Measurements from ENCODE around the gene TMCC3. TPM values are rescaled to one million over a fixed set of nuclear protein-coding genes. Genes with fewer than 3 reads are reported as not detected.

The TMCC3 gene
- total and polyA plus RNA-seq, 9 of the 15 experiments (the other 6 are each of a cell fraction or from before 2014, with no cell fraction given): not detected

DNA sequence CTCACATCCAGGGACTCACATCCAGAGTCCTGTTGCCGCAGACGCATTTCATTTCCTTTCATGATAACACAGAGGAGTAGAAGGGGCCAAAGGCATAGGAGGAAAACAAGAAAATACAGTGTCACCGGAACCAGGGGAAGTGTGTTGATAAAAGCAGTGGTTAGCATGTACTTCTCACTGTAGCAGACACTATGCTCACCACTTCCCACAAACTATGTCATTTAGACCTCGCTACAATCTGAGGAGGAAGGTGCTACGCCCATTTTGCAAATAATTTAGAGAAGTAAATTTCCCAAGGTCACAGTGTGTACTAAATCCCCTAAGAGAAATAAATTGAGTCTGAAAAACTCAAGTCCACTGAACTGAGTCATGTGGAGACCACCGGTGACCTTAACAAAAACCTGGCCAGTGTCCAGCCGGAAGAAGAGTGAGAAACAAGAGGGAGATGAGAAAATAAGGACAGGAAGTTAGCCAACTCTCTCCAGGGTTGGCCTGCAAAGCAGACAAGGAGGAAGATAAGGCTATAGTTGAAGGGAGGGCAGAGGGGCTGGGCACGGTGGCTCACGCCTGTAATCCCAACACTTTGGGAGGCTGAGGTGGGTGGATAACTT, 25.8 kb upstream of the TMCC3 start (continued):
- TF ChIP-seq, protein P1, sequence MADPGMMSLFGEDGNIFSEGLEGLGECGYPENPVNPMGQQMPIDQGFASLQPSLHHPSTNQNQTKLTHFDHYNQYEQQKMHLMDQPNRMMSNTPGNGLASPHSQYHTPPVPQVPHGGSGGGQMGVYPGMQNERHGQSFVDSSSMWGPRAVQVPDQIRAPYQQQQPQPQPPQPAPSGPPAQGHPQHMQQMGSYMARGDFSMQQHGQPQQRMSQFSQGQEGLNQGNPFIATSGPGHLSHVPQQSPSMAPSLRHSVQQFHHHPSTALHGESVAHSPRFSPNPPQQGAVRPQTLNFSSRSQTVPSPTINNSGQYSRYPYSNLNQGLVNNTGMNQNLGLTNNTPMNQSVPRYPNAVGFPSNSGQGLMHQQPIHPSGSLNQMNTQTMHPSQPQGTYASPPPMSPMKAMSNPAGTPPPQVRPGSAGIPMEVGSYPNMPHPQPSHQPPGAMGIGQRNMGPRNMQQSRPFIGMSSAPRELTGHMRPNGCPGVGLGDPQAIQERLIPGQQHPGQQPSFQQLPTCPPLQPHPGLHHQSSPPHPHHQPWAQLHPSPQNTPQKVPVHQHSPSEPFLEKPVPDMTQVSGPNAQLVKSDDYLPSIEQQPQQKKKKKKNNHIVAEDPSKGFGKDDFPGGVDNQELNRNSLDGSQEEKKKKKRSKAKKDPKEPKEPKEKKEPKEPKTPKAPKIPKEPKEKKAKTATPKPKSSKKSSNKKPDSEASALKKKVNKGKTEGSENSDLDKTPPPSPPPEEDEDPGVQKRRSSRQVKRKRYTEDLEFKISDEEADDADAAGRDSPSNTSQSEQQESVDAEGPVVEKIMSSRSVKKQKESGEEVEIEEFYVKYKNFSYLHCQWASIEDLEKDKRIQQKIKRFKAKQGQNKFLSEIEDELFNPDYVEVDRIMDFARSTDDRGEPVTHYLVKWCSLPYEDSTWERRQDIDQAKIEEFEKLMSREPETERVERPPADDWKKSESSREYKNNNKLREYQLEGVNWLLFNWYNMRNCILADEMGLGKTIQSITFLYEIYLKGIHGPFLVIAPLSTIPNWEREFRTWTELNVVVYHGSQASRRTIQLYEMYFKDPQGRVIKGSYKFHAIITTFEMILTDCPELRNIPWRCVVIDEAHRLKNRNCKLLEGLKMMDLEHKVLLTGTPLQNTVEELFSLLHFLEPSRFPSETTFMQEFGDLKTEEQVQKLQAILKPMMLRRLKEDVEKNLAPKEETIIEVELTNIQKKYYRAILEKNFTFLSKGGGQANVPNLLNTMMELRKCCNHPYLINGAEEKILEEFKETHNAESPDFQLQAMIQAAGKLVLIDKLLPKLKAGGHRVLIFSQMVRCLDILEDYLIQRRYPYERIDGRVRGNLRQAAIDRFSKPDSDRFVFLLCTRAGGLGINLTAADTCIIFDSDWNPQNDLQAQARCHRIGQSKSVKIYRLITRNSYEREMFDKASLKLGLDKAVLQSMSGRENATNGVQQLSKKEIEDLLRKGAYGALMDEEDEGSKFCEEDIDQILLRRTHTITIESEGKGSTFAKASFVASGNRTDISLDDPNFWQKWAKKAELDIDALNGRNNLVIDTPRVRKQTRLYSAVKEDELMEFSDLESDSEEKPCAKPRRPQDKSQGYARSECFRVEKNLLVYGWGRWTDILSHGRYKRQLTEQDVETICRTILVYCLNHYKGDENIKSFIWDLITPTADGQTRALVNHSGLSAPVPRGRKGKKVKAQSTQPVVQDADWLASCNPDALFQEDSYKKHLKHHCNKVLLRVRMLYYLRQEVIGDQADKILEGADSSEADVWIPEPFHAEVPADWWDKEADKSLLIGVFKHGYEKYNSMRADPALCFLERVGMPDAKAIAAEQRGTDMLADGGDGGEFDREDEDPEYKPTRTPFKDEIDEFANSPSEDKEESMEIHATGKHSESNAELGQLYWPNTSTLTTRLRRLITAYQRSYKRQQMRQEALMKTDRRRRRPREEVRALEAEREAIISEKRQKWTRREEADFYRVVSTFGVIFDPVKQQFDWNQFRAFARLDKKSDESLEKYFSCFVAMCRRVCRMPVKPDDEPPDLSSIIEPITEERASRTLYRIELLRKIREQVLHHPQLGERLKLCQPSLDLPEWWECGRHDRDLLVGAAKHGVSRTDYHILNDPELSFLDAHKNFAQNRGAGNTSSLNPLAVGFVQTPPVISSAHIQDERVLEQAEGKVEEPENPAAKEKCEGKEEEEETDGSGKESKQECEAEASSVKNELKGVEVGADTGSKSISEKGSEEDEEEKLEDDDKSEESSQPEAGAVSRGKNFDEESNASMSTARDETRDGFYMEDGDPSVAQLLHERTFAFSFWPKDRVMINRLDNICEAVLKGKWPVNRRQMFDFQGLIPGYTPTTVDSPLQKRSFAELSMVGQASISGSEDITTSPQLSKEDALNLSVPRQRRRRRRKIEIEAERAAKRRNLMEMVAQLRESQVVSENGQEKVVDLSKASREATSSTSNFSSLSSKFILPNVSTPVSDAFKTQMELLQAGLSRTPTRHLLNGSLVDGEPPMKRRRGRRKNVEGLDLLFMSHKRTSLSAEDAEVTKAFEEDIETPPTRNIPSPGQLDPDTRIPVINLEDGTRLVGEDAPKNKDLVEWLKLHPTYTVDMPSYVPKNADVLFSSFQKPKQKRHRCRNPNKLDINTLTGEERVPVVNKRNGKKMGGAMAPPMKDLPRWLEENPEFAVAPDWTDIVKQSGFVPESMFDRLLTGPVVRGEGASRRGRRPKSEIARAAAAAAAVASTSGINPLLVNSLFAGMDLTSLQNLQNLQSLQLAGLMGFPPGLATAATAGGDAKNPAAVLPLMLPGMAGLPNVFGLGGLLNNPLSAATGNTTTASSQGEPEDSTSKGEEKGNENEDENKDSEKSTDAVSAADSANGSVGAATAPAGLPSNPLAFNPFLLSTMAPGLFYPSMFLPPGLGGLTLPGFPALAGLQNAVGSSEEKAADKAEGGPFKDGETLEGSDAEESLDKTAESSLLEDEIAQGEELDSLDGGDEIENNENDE (IDR thresholded peaks at IDR 0.05; ENCODE audit: low read depth, low read length): no peak
- no peak for TF ChIP-seq WHSC1 (IDR thresholded peaks at IDR 0.05; ENCODE audit: low read length)
- no peak for TF ChIP-seq ZNF175 (CRISPR knock-in tag; IDR thresholded peaks at IDR 0.05; ENCODE audit: low read depth)
- TF ChIP-seq PPARD (CRISPR knock-in tag; IDR thresholded peaks at IDR 0.05): no peak
- TF ChIP-seq, protein P2, sequence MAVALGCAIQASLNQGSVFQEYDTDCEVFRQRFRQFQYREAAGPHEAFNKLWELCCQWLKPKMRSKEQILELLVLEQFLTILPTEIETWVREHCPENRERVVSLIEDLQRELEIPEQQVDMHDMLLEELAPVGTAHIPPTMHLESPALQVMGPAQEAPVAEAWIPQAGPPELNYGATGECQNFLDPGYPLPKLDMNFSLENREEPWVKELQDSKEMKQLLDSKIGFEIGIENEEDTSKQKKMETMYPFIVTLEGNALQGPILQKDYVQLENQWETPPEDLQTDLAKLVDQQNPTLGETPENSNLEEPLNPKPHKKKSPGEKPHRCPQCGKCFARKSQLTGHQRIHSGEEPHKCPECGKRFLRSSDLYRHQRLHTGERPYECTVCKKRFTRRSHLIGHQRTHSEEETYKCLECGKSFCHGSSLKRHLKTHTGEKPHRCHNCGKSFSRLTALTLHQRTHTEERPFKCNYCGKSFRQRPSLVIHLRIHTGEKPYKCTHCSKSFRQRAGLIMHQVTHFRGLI (CRISPR knock-in tag; IDR thresholded peaks at IDR 0.05): no peak
- no peak for TF ChIP-seq SUPT5H (IDR thresholded peaks at IDR 0.05)

Data from K562 (cell line).